ENCODE measurements around the gene STEAP4. TPM values are rescaled to one million over a fixed set of nuclear protein-coding genes. Genes with fewer than 3 reads are reported as not detected.

Gene STEAP4
- polyA plus RNA-seq, 1 of the 3 experiments (the other 2 are of a cell fraction) = not detected

- POLR2A ChIA-PET = no interaction called here
- H3K79me2 ChIP-seq (ENCODE audit: insufficient read depth) = no peaks in the 10 kb centered on the region
- H3K4me1 ChIP-seq (ENCODE audit: control insufficient read depth in 1 of 2, insufficient read depth in 2 of 2, low read depth in 1 of 2, low read length in 1 of 2) = no peaks in the 10 kb centered on the region; a peak in 1 of 4 replicates
- H3K27ac ChIP-seq (ENCODE audit: low read depth in 2 of 2, low read length in 1 of 2) = no peak overlapping the region
- H2AFZ ChIP-seq (ENCODE audit: low read depth) = no peak overlapping the region
- no peaks in the 10 kb centered on the region for H3F3A ChIP-seq (replicated peaks; ENCODE audit: insufficient read depth)
- H3K4me3 ChIP-seq (ENCODE audit: low read depth in 2 of 2, low read length in 1 of 2) = no peak overlapping the region
- CTCF ChIA-PET = no interaction called here
- H3K36me3 ChIP-seq (replicated peaks in 1 of 2; ENCODE audit: control insufficient read depth in 1 of 2, insufficient read depth in 2 of 2, low read length in 1 of 2) = no peaks in the 10 kb centered on the region
- no peak overlapping the region for H3K9ac ChIP-seq
- 0 out of 2 replicates have a peak, but pooled peaks cover 4% of the 10 kb centered on the region for H3K27me3 ChIP-seq (ENCODE audit: insufficient read depth)
- H3K9me2 ChIP-seq = no peaks in the 10 kb centered on the region
- H3K9me3 ChIP-seq = no peaks in the 10 kb centered on the region
- no peak for DNase-seq
- TF ChIP-seq, protein P1, sequence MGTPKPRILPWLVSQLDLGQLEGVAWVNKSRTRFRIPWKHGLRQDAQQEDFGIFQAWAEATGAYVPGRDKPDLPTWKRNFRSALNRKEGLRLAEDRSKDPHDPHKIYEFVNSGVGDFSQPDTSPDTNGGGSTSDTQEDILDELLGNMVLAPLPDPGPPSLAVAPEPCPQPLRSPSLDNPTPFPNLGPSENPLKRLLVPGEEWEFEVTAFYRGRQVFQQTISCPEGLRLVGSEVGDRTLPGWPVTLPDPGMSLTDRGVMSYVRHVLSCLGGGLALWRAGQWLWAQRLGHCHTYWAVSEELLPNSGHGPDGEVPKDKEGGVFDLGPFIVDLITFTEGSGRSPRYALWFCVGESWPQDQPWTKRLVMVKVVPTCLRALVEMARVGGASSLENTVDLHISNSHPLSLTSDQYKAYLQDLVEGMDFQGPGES (IDR thresholded peaks at IDR 0.05; ENCODE audit: low read depth, low read length) = no peak
- TF ChIP-seq MAX (IDR thresholded peaks at IDR 0.05; ENCODE audit: low read depth) = no peak
- TF ChIP-seq CTCF (IDR thresholded peaks at IDR 0.05) = no peak
- TF ChIP-seq TEAD4 (IDR thresholded peaks at IDR 0.05; ENCODE audit: borderline replicate concordance, insufficient read depth) = no peak
- no peak for TF ChIP-seq EZH2phosphoT487 (IDR thresholded peaks at IDR 0.05; ENCODE audit: borderline replicate concordance, low read depth)
- TF ChIP-seq SMC3 (IDR thresholded peaks at IDR 0.05; ENCODE audit: low read depth, low read length) = no peak
- TF ChIP-seq RXRA (IDR thresholded peaks at IDR 0.05; ENCODE audit: borderline replicate concordance, low read depth) = no peak
- no peak for TF ChIP-seq GATA2 (CRISPR knock-in tag; IDR thresholded peaks at IDR 0.05)
- no peak for TF ChIP-seq FOSL2 (IDR thresholded peaks at IDR 0.05; ENCODE audit: borderline replicate concordance, low read depth)
- no peak for TF ChIP-seq YY1 (IDR thresholded peaks at IDR 0.05; ENCODE audit: low read depth)
- TF ChIP-seq TAF1 (IDR thresholded peaks at IDR 0.05; ENCODE audit: borderline replicate concordance, low read depth, low read length) = no peak
- TF ChIP-seq PBX3 (IDR thresholded peaks at IDR 0.05) = no peak
- TF ChIP-seq GABPA (IDR thresholded peaks at IDR 0.05; ENCODE audit: low read depth) = no peak
- no peaks in the 10 kb centered on the region for H4K20me1 ChIP-seq (ENCODE audit: insufficient read depth)
- no peak overlapping the region for H3K4me2 ChIP-seq
- 53% methylated on average over 4 of the region's 4 CpGs for WGBS (ENCODE audit: low lambda C conversion rate)
Observed at GRCh38 chr7:88314061-88314491, 7.4 kb upstream of the STEAP4 start.
